PC-9 (cell line): Measurements from ENCODE around the gene ATP2B1. TPM values are rescaled to one million over a fixed set of nuclear protein-coding genes. Genes with fewer than 3 reads are reported as not detected.

Source experiments
- BruUV-seq: library from RNA; stranded (reverse); fragments of 400-500 nt; replicated peaks from 2 replicates; lab custom pipeline; 2021; lab: Mats Ljungman, UMichigan
- CTCF ChIA-PET: fragments of 300-600 bp; sonication (Branson Sonifier 250); formaldehyde crosslinking; loops from one replicate; lab custom pipeline; 2022; ENCODE audit warnings: antibody characterized with exemption; lab: Charles Lee
- POLR2A ChIA-PET: fragments of 300-600 bp; sonication (Branson Sonifier 250); formaldehyde crosslinking; loops from one replicate; lab custom pipeline; 2022; ENCODE audit warnings: antibody characterized with exemption; ENCODE audit not compliant: unreplicated experiment; lab: Charles Lee
- DNase-seq, 2 experiments: peaks; one replicate each; pipeline versions ENCODE4 v3.0.0 to v3.0.0-alpha.2; 2015 to 2022; ENCODE audit warnings: mixed read lengths in 1 of 2
- H2AFZ ChIP-seq: fragments of 200-600 bp; sonication (generic); 2 replicates; pipeline ENCODE4 v1.8.1; 2017; ENCODE audit warnings: antibody characterized with exemption
- H3F3A ChIP-seq: fragments of 200-600 bp; sonication (generic); 2 replicates; pipeline ENCODE4 v1.8.1; 2017; ENCODE audit warnings: antibody characterized with exemption, mild to moderate bottlenecking, low read depth; ENCODE audit not compliant: insufficient read depth
- H3K27ac ChIP-seq: fragments of 200-600 bp; sonication (generic); 2 replicates; pipeline ENCODE4 v1.6.1; 2016; ENCODE audit warnings: mixed run types
- H3K27me3 ChIP-seq: fragments of 200-600 bp; sonication (generic); 2 replicates; pipeline ENCODE4 v1.6.1; 2016; ENCODE audit warnings: low read depth, mixed run types; ENCODE audit not compliant: insufficient read depth
- H3K36me3 ChIP-seq: fragments of 200-600 bp; sonication (generic); 2 replicates; pipeline ENCODE4 v1.6.1; 2016; ENCODE audit warnings: low read depth, mixed run types
- H3K4me1 ChIP-seq: fragments of 200-600 bp; sonication (generic); replicated peaks from 2 replicates; pipeline ENCODE4 v1.6.1; 2016; ENCODE audit warnings: mixed run types; ENCODE audit not compliant: insufficient read depth
- H3K4me2 ChIP-seq: fragments of 200-600 bp; sonication (generic); 2 replicates; pipeline ENCODE4 v1.6.1; 2017; ENCODE audit warnings: mixed run types
- H3K4me3 ChIP-seq: fragments of 200-600 bp; sonication (generic); 2 replicates; pipeline ENCODE4 v1.6.1; 2016; ENCODE audit warnings: mixed run types
- H3K79me2 ChIP-seq: fragments of 200-600 bp; sonication (generic); 2 replicates; pipeline ENCODE4 v1.6.1; 2017; ENCODE audit warnings: low read depth, mixed run types
- H3K9me2 ChIP-seq: fragments of 200-600 bp; sonication (generic); 2 replicates; pipeline ENCODE4 v1.8.1; 2017; ENCODE audit warnings: mild to moderate bottlenecking; ENCODE audit not compliant: insufficient read depth
- H3K9me3 ChIP-seq: fragments of 200-600 bp; sonication (generic); 2 replicates; pipeline ENCODE4 v1.8.1; 2016; ENCODE audit warnings: low read depth; ENCODE audit not compliant: insufficient read depth
- H4K20me1 ChIP-seq: fragments of 200-600 bp; sonication (generic); 2 replicates; pipeline ENCODE4 v1.8.1; 2017; ENCODE audit not compliant: insufficient read depth
- CTCF ChIP-seq: fragments of 200-600 bp; sonication (generic); conservative IDR thresholded peaks from 2 replicates; pipeline ENCODE4 v1.6.1; 2017; ENCODE audit warnings: mixed run types, antibody characterized with exemption, mild to moderate bottlenecking, moderate library complexity
- EZH2 ChIP-seq: fragments of 200-600 bp; sonication (generic); IDR thresholded peaks from 2 replicates; pipeline ENCODE4 v1.8.0; 2017; ENCODE audit warnings: antibody characterized with exemption, low read depth
- intact Hi-C: fragments of 100-400 bp; cut with micrococcal nuclease; formaldehyde crosslinking; loops from one replicate; pipeline ENCODE4 v1.10.0; 2022; ENCODE audit not compliant: unreplicated experiment
- total RNA-seq: library from RNA; stranded (reverse); gene quantifications from 2 replicates; pipeline ENCODE4 v1.2.3, GENCODE V29; 2021

ATP2B1 gene
- total RNA-seq, 1 experiment from 2014 or later: 29.4 TPM

DNA sequence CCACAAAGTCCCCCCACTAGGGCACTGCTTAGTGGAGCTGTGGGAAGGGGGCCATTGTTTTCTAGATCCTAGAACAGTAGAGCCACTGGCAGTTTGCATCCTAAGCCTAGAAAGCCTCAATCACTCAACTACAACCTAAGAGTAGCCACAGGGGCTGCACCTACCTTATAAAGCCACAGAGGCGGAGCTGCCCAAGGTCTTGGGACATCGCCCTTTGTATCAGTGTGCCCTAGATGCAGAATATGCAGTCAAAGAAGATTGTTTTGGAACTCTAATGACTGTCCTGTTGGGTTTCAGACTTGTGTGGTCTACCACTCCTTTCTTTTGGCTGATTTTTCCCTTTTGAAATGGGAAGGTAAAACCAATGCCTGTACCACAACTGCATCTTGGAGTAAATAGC, 59.5 kb downstream of the ATP2B1 start:
- Histone ChIP-seq H3K79me2 (peaks cover 31% of the 10 kb centered on the region), H4K20me1 (no peaks in the 10 kb centered on the region)

GRCh38 chr12:89648211-89648930, 60.3 kb downstream of the ATP2B1 start:
- Histone ChIP-seq H3K4me3 (no peak overlapping the region), H2AFZ (no peak overlapping the region), H3F3A (no peaks in the 10 kb centered on the region), H3K27me3 (no peaks in the 10 kb centered on the region), H3K4me2 (no peak overlapping the region), H3K27ac (no peak overlapping the region), H3K9me3 (no peaks in the 10 kb centered on the region), H3K79me2 (peaks cover 27% of the 10 kb centered on the region), H3K9me2 (no peaks in the 10 kb centered on the region), H4K20me1 (no peaks in the 10 kb centered on the region), H3K4me1 (no peaks in the 10 kb centered on the region), H3K36me3 (peaks cover 7% of the 10 kb centered on the region; the same call in 1 of the 2 replicates)
- POLR2A ChIA-PET: no interaction called here
- CTCF ChIA-PET: no interaction called here
- no peak for DNase-seq
- no TSS peak for BruUV-seq
- TF ChIP-seq EZH2 (no peak), CTCF (no peak)
- intact Hi-C loops: no loop called here

More for the DNA sequence above, 59.5 kb downstream of the ATP2B1 start:
- no TSS peak for BruUV-seq
- ChIA-PET CTCF (no interaction called here), POLR2A (no interaction called here)
- H3K9me2 ChIP-seq: no peaks in the 10 kb centered on the region
- H3K4me2 ChIP-seq: no peak overlapping the region
- intact Hi-C loops: no loop called here
- H2AFZ ChIP-seq: no peak overlapping the region
- H3K9me3 ChIP-seq: no peaks in the 10 kb centered on the region
- H3F3A ChIP-seq: no peaks in the 10 kb centered on the region
- no peak overlapping the region for H3K4me3 ChIP-seq
- no peak overlapping the region for H3K27ac ChIP-seq
- no peaks in the 10 kb centered on the region for H3K27me3 ChIP-seq
- DNase-seq: no peak
- H3K4me1 ChIP-seq: no peaks in the 10 kb centered on the region
- TF ChIP-seq EZH2 (no peak), CTCF (no peak)
- H3K36me3 ChIP-seq: peaks cover 10% of the 10 kb centered on the region; the same call in 1 of the 2 replicates

- intact Hi-C loops: no loop called here
- no peaks in the 10 kb centered on the region for H3K4me1 ChIP-seq
- ChIA-PET CTCF (no interaction called here), POLR2A (no interaction called here)
- H2AFZ ChIP-seq: no peak overlapping the region
- no peaks in the 10 kb centered on the region for H3F3A ChIP-seq
- peaks cover 19% of the 10 kb centered on the region for H3K79me2 ChIP-seq
- no peak overlapping the region for H3K4me3 ChIP-seq
- H3K9me3 ChIP-seq: no peaks in the 10 kb centered on the region
- H3K36me3 ChIP-seq: peaks cover 7% of the 10 kb centered on the region
- H3K27me3 ChIP-seq: no peaks in the 10 kb centered on the region
- H4K20me1 ChIP-seq: no peaks in the 10 kb centered on the region
- TF ChIP-seq EZH2: no peak
- no peak for TF ChIP-seq CTCF
- H3K9me2 ChIP-seq: no peaks in the 10 kb centered on the region
- no peak overlapping the region for H3K27ac ChIP-seq
- no peak overlapping the region for H3K4me2 ChIP-seq
- no TSS peak for BruUV-seq
- no peak for DNase-seq
These were observed 63.2 kb downstream of the ATP2B1 start for GRCh38 chr12:89645434-89645833.
